Lung (tissue), 12 donors: ENCODE results near the gene ZNF821. TPM values are rescaled to one million over a fixed set of nuclear protein-coding genes. Genes with fewer than 3 reads are reported as not detected.

Experiments used
- ATAC-seq: fragments of 200-7000 bp; cut with Tn5 transposase; one replicate; pipeline ENCODE4 v1.9.1; 2020; ENCODE audit warnings: moderate number of reproducible peaks; ENCODE audit not compliant: insufficient read depth, low FRiP score
- DNase-seq, 3 donors: peaks; one replicate each; pipeline ENCODE4 v3.0.0-alpha.2; 2013 to 2017
- H3K27ac ChIP-seq, 2 donors: one replicate each; pipeline ENCODE4 v1.5.1; 2013; ENCODE audit warnings: mild to moderate bottlenecking in 2 of 2, moderate library complexity in 2 of 2, control low read depth in 1 of 2, inconsistent platforms in 1 of 2, low read depth in 1 of 2, low read length in 1 of 2
- H3K27me3 ChIP-seq, 3 donors: one replicate each; pipeline ENCODE4 v1.5.1; 2013; ENCODE audit warnings: low read length in 2 of 3; ENCODE audit not compliant: control insufficient read depth in 3 of 3, insufficient read depth in 3 of 3
- H3K36me3 ChIP-seq, 4 donors: one replicate each; pipeline ENCODE4 v1.5.1; 2013; ENCODE audit warnings: low read length in 4 of 4, mild to moderate bottlenecking in 1 of 4, moderate library complexity in 1 of 4; ENCODE audit not compliant: control insufficient read depth in 4 of 4, insufficient read depth in 4 of 4
- H3K4me1 ChIP-seq, 5 donors: one replicate each; pipeline ENCODE4 v1.5.1; 2013; ENCODE audit warnings: low read length in 5 of 5, mild to moderate bottlenecking in 2 of 5, moderate library complexity in 1 of 5; ENCODE audit not compliant: control insufficient read depth in 5 of 5, insufficient read depth in 5 of 5
- H3K4me3 ChIP-seq: one replicate; pipeline ENCODE4 v1.5.1; 2013; ENCODE audit warnings: mild to moderate bottlenecking, control low read depth, moderate library complexity
- H3K9ac ChIP-seq, 2 donors: one replicate each; pipeline ENCODE4 v1.5.1; 2013; ENCODE audit warnings: low read length in 2 of 2, control low read depth in 1 of 2; ENCODE audit not compliant: insufficient read depth in 1 of 2
- H3K9me3 ChIP-seq, 4 donors: one replicate each; pipeline ENCODE4 v1.5.1; 2013; ENCODE audit warnings: low read length in 3 of 4, mild to moderate bottlenecking in 1 of 4, moderate library complexity in 1 of 4; ENCODE audit not compliant: control insufficient read depth in 4 of 4, insufficient read depth in 3 of 4
- CTCF ChIP-seq: IDR thresholded peaks from 2 replicates; pipeline ENCODE4 v1.5.1; 2012; ENCODE audit warnings: mild to moderate bottlenecking; ENCODE audit errors: control extremely low read depth, extremely low read depth
- WGBS, 2 donors: extraction: QIAGEN DNeasy Blood & Tissue Kit; methylation state at CpG; one replicate each; pipeline ENCODE4 v1.1.7; 2013; 5-methylcytosine and 5-hydroxymethylcytosine counted together
- polyA plus RNA-seq, 2 donors: library from polyadenylated mRNA; stranded (reverse); fragments of 200-250 nt; gene quantifications; one replicate each; pipeline ENCODE4 v1.2.1, GENCODE V29; 2013
- total RNA-seq, 2 donors: library from RNA; depleted of rRNA in 1 of 2; stranded (reverse); fragments of >200 nt in 1 of 2; gene quantifications; one replicate each; pipeline ENCODE4 v1.2.1, GENCODE V29; 2014 to 2021
- donor health status: control.
- donor health status: control.
- donor health status: Bipolar disorder and iron deficiency.
- donor health status: healthy.
- donor health status: DM: yes; HTN: yes; CAD: no.

The ZNF821 gene
- total and polyA plus RNA-seq, 4 donors, result 3.7 to 9.8 (median 6.7) TPM

- no peak for DNase-seq
- no peak for TF ChIP-seq CTCF
- Histone ChIP-seq H3K36me3 (peaks cover 35 to 80% (median 66%) of the 10 kb centered on the region in 4 donors), H3K27me3 (no peaks in the 10 kb centered on the region), H3K9me3 (no peaks in the 10 kb centered on the region), H3K4me1 (peaks cover 0 to 7% (median 0%) of the 10 kb centered on the region in 5 donors), H3K4me3 (no peak overlapping the region), H3K27ac (no peak overlapping the region), H3K9ac (no peak overlapping the region)
- 91 to 95% methylated on average over 2 of the region's 2 CpGs for WGBS, 2 donors
- no peak for ATAC-seq
Measured at GRCh38 chr16:71920658-71921057, 36.7 kb upstream of the ZNF821 start.

GRCh38 chr16:71919035-71919434 is 35.1 kb upstream of the ZNF821 start:
- peak; percentile 58 for ATAC-seq
- 46 to 54% methylated on average over 3 of the region's 3 CpGs for WGBS, 2 donors

GRCh38 chr16:71917900-71918299 is 33.9 kb upstream of the ZNF821 start:
- no peak for TF ChIP-seq CTCF
- no peaks in the 10 kb centered on the region for H3K9me3 ChIP-seq

More at GRCh38 chr16:71919035-71919434, 35.1 kb upstream of the ZNF821 start:
- H3K9me3 ChIP-seq, result no peaks in the 10 kb centered on the region
- no peak for TF ChIP-seq CTCF
- H3K27me3 ChIP-seq, result no peaks in the 10 kb centered on the region
- no peak for DNase-seq
- peaks cover 35 to 70% (median 57%) of the 10 kb centered on the region in 4 donors for H3K36me3 ChIP-seq
- H3K27ac ChIP-seq, result no peak overlapping the region
- no peak overlapping the region for H3K9ac ChIP-seq
- H3K4me1 ChIP-seq, result peaks cover 0 to 5% (median 0%) of the 10 kb centered on the region in 5 donors
- no peak overlapping the region for H3K4me3 ChIP-seq

GRCh38 chr16:71916397-71916920 is 32.5 kb upstream of the ZNF821 start:
- Histone ChIP-seq H3K9me3 (no peaks in the 10 kb centered on the region), H3K36me3 (peaks cover 16 to 45% (median 37%) of the 10 kb centered on the region in 4 donors), H3K27ac (no peak overlapping the region), H3K27me3 (no peaks in the 10 kb centered on the region), H3K4me1 (peaks cover 0 to 5% (median 0%) of the 10 kb centered on the region in 5 donors), H3K9ac (no peak overlapping the region), H3K4me3 (no peak overlapping the region)
- WGBS, 2 donors, result 93 to 96% methylated on average over 11 of the region's 11 CpGs
- TF ChIP-seq CTCF, result no peak
- no peak for DNase-seq
- ATAC-seq, result no peak

More at GRCh38 chr16:71917900-71918299, 33.9 kb upstream of the ZNF821 start:
- no peak for ATAC-seq
- DNase-seq, result no peak
- Histone ChIP-seq H3K9ac (no peak overlapping the region), H3K4me3 (no peak overlapping the region), H3K27me3 (no peaks in the 10 kb centered on the region), H3K36me3 (peaks cover 25 to 59% (median 48%) of the 10 kb centered on the region in 4 donors), H3K27ac (no peak overlapping the region), H3K4me1 (peaks cover 0 to 5% (median 0%) of the 10 kb centered on the region in 5 donors)
- 89 to 91% methylated on average over 6 of the region's 6 CpGs for WGBS, 2 donors
